Measurements from ENCODE around the gene VIT.

VIT gene

DNA sequence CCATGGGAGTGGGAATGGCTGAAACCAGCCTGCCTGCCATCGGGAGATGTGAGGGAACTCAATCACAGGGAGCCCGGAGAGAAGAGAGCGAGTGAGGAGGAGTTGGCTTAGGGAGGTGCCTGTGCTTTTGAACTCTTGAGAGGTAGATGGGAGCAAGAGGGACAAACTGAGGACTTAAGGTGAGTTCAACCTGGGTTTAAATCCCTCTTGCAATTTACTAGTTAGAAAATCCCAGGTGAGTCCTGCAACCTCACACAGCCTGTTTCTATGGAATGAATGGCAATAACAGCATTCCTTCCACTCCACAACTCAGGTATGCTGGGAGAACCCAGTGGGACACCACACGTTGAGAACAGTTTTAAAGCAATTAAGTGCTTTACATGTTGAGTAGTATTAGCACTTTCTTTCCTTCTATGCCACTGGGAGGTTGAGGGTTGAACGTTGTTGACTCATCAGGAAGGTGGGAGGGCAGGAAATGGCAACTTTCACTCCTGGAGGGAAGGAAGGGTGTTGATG is 57.3 kb downstream of the VIT start:
- H3F3A ChIP-seq (ENCODE audit: insufficient read depth, low read length), result no peaks in the 10 kb centered on the region

DNA sequence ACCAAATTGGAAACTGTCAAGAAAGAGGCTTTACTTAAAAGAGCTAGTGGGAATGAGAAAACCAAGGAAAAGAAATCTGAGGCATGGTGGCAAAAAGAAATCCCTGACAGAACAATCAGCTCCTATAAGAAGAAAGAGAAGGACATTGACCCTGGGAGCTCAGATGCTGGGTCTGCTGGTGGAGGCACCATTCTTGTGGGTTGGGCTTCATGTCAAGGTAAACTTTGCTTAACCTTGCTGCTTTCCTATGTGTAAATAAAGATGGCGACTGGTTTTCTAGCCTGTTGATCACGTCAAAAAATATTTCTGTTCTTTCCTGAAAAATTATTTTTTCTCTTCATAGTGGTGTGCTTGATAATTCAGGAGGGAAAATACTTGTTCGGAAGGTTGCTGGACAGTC is 58.1 kb downstream of the VIT start:
- DNase-seq, result no peak
- H3K9me3 ChIP-seq (replicated peaks; ENCODE audit: insufficient read depth, low read length), result no peaks in the 10 kb centered on the region
- H3K79me2 ChIP-seq (ENCODE audit: low read length), result no peaks in the 10 kb centered on the region
- H3K9ac ChIP-seq (ENCODE audit: low read length), result no peak overlapping the region
- no peak overlapping the region for H3K27ac ChIP-seq (ENCODE audit: low read length)
- TF ChIP-seq, protein P1, sequence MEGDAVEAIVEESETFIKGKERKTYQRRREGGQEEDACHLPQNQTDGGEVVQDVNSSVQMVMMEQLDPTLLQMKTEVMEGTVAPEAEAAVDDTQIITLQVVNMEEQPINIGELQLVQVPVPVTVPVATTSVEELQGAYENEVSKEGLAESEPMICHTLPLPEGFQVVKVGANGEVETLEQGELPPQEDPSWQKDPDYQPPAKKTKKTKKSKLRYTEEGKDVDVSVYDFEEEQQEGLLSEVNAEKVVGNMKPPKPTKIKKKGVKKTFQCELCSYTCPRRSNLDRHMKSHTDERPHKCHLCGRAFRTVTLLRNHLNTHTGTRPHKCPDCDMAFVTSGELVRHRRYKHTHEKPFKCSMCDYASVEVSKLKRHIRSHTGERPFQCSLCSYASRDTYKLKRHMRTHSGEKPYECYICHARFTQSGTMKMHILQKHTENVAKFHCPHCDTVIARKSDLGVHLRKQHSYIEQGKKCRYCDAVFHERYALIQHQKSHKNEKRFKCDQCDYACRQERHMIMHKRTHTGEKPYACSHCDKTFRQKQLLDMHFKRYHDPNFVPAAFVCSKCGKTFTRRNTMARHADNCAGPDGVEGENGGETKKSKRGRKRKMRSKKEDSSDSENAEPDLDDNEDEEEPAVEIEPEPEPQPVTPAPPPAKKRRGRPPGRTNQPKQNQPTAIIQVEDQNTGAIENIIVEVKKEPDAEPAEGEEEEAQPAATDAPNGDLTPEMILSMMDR (IDR thresholded peaks at IDR 0.05; ENCODE audit: low read length), result no peak
- TF ChIP-seq EZH2phosphoT487 (IDR thresholded peaks at IDR 0.05; ENCODE audit: low read length) (no peak), EZH2 (optimal IDR thresholded peaks at IDR 0.05; ENCODE audit: low read depth, low read length) (no peak)
- no peaks in the 10 kb centered on the region for H3F3A ChIP-seq (ENCODE audit: insufficient read depth, low read length)
- H3K27me3 ChIP-seq (replicated peaks; ENCODE audit: insufficient read depth, low read length), result no peaks in the 10 kb centered on the region
- no peaks in the 10 kb centered on the region for H3K9me2 ChIP-seq (replicated peaks; ENCODE audit: insufficient read depth, low read length)
- peaks cover 8% of the 10 kb centered on the region for H3K4me1 ChIP-seq (ENCODE audit: low read length)
- H4K20me1 ChIP-seq (ENCODE audit: insufficient read depth, low read length), result no peaks in the 10 kb centered on the region
- H3K4me2 ChIP-seq (ENCODE audit: low read depth, low read length), result no peak overlapping the region
- H3K4me3 ChIP-seq (ENCODE audit: low read length), result no peak overlapping the region
- H2AFZ ChIP-seq (ENCODE audit: low read length), result no peak overlapping the region
- H3K36me3 ChIP-seq (replicated peaks; ENCODE audit: insufficient read depth, low read length), result no peaks in the 10 kb centered on the region

More for the DNA sequence above, 57.3 kb downstream of the VIT start:
- Histone ChIP-seq H4K20me1 (ENCODE audit: insufficient read depth, low read length) (no peaks in the 10 kb centered on the region), H3K9me3 (replicated peaks; ENCODE audit: insufficient read depth, low read length) (no peaks in the 10 kb centered on the region), H3K79me2 (ENCODE audit: low read length) (no peaks in the 10 kb centered on the region), H3K9me2 (replicated peaks; ENCODE audit: insufficient read depth, low read length) (no peaks in the 10 kb centered on the region), H3K27ac (ENCODE audit: low read length) (no peak overlapping the region), H3K36me3 (replicated peaks; ENCODE audit: insufficient read depth, low read length) (no peaks in the 10 kb centered on the region), H3K4me2 (ENCODE audit: low read depth, low read length) (no peak overlapping the region), H3K4me1 (ENCODE audit: low read length) (no peaks in the 10 kb centered on the region), H3K4me3 (ENCODE audit: low read length) (no peak overlapping the region), H3K9ac (ENCODE audit: low read length) (no peak overlapping the region), H3K27me3 (replicated peaks; ENCODE audit: insufficient read depth, low read length) (no peaks in the 10 kb centered on the region), H2AFZ (ENCODE audit: low read length) (no peak overlapping the region)
- no peak for DNase-seq
- TF ChIP-seq, protein P1 (IDR thresholded peaks at IDR 0.05; ENCODE audit: low read length), result no peak
- no peak for TF ChIP-seq EZH2 (optimal IDR thresholded peaks at IDR 0.05; ENCODE audit: low read depth, low read length)
- TF ChIP-seq EZH2phosphoT487 (IDR thresholded peaks at IDR 0.05; ENCODE audit: low read length), result no peak

DNA sequence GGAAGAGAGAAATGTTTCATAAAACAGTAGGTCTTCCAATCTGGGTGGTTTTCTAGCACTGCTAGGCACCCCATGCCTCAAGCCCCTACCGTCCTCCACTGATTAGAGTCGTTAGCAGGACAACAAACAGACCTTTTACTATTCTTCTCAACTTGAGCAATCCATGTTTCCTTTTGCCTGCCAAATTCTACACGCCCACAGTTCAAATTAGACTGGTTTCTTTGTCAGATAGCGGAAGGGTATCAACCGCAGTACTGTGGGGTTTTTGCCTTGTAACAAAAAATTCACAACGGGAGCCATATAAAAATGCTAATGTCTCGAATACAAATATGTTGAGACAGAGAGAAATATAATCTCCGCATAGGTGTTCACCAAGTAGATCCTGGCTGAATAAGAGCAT is 59.9 kb downstream of the VIT start:
- no peaks in the 10 kb centered on the region for H3F3A ChIP-seq (ENCODE audit: insufficient read depth, low read length)

More for the DNA sequence above, 59.9 kb downstream of the VIT start:
- H2AFZ ChIP-seq (ENCODE audit: low read length), result no peak overlapping the region
- no peaks in the 10 kb centered on the region for H3K9me2 ChIP-seq (replicated peaks; ENCODE audit: insufficient read depth, low read length)
- peaks cover 9% of the 10 kb centered on the region for H3K4me1 ChIP-seq (ENCODE audit: low read length)
- no peaks in the 10 kb centered on the region for H4K20me1 ChIP-seq (ENCODE audit: insufficient read depth, low read length)
- no peaks in the 10 kb centered on the region for H3K27me3 ChIP-seq (replicated peaks; ENCODE audit: insufficient read depth, low read length)
- no peaks in the 10 kb centered on the region for H3K79me2 ChIP-seq (ENCODE audit: low read length)
- H3K27ac ChIP-seq (ENCODE audit: low read length), result no peak overlapping the region
- no peaks in the 10 kb centered on the region for H3K36me3 ChIP-seq (replicated peaks; ENCODE audit: insufficient read depth, low read length)
- DNase-seq, result no peak
- TF ChIP-seq EZH2 (optimal IDR thresholded peaks at IDR 0.05; ENCODE audit: low read depth, low read length) (no peak), EZH2phosphoT487 (IDR thresholded peaks at IDR 0.05; ENCODE audit: low read length) (no peak)
- TF ChIP-seq, protein P1 (IDR thresholded peaks at IDR 0.05; ENCODE audit: low read length), result no peak
- H3K4me2 ChIP-seq (ENCODE audit: low read depth, low read length), result no peak overlapping the region
- H3K4me3 ChIP-seq (ENCODE audit: low read length), result no peak overlapping the region
- H3K9me3 ChIP-seq (replicated peaks; ENCODE audit: insufficient read depth, low read length), result no peaks in the 10 kb centered on the region
- no peak overlapping the region for H3K9ac ChIP-seq (ENCODE audit: low read length)
